WERI-Rb-1 (cell line): ENCODE data around the gene SLC52A1.

Source experiments
- DNase-seq: peaks from one replicate; pipeline ENCODE4 v3.0.0-alpha.2; 2020
- H3K27ac ChIP-seq: fragments of 250-450 bp; sonication (Bioruptor Pico); 2 replicates; pipeline ENCODE4 v1.5.1; 2020; ENCODE audit warnings: mild to moderate bottlenecking, moderate library complexity
- H3K27me3 ChIP-seq: fragments of 250-450 bp; sonication (Bioruptor Pico); 2 replicates; pipeline ENCODE4 v1.5.1; 2021; ENCODE audit warnings: mild to moderate bottlenecking, low read depth, moderate library complexity; ENCODE audit not compliant: insufficient read depth, severe bottlenecking
- H3K36me3 ChIP-seq: fragments of 250-450 bp; sonication (Bioruptor Pico); 2 replicates; pipeline ENCODE4 v1.5.1; 2020; ENCODE audit warnings: mild to moderate bottlenecking, moderate library complexity
- H3K4me3 ChIP-seq: 2 replicates; pipeline ENCODE4 v1.5.1; 2011; ENCODE audit warnings: low read depth, mild to moderate bottlenecking, control low read depth, low read length
- H3K9me3 ChIP-seq: fragments of 250-450 bp; sonication (Bioruptor Pico); 2 replicates; pipeline ENCODE4 v1.5.1; 2021; ENCODE audit warnings: mild to moderate bottlenecking, moderate library complexity; ENCODE audit not compliant: severe bottlenecking
- CTCF ChIP-seq: IDR thresholded peaks from 2 replicates; pipeline ENCODE4 v1.5.1; 2011; ENCODE audit warnings: low read depth, mild to moderate bottlenecking, control low read depth, inconsistent platforms, low read length

Gene SLC52A1

DNA sequence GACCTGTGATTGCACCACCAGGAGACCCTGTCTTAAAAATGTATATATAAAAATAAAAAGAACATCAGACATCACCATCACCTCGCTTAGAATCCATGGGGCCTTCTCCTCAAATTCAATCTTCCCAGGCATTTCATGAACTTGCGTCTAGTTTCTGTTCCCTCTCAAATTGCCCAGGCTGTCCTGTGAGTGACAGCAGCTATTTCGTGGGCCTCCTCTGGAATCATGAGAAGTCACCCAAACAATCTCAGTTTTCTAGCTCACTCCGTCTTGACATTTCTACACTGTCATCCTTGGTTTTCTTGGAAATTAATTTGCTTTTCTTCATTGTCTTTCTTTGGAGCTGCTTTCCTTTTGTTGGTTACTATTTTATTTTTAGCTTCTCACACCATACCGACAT lies 7.3 kb downstream of the SLC52A1 start:
- Histone ChIP-seq H3K4me3 (no peak overlapping the region), H3K9me3 (no peaks in the 10 kb centered on the region), H3K27me3 (no peaks in the 10 kb centered on the region), H3K36me3 (peaks cover 4% of the 10 kb centered on the region; the same call in 1 of the 2 replicates), H3K27ac (no peak overlapping the region)
- no peak for TF ChIP-seq CTCF
- DNase-seq = no peak

DNA sequence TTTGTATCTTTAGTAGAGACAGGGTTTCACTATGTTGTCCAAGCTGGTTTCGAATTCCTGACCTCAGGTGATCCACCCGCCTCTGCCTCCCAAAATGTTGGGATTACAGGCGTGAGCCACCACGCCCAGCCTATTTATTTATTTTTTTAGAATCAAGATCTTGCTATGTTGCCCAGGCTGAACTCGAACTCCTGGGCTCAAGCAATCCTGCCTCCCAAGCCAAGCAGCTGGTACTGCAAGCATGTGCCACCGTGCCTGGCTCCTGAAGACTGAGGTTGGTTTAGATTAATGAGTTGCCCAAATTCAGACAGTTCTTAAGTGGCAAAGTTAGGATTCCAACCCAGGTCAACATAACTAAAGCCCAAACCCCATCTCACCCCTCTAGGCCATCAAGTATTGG lies 7.9 kb downstream of the SLC52A1 start:
- DNase-seq = no peak
- no peaks in the 10 kb centered on the region for H3K27me3 ChIP-seq
- H3K36me3 ChIP-seq = peaks cover 4% of the 10 kb centered on the region; the same call in 1 of the 2 replicates
- H3K4me3 ChIP-seq = no peak overlapping the region
- no peak overlapping the region for H3K27ac ChIP-seq
- no peak for TF ChIP-seq CTCF
- H3K9me3 ChIP-seq = no peaks in the 10 kb centered on the region

GRCh38 chr17:5024604-5025003 lies 10.6 kb downstream of the SLC52A1 start:
- no peaks in the 10 kb centered on the region for H3K9me3 ChIP-seq
- no peak overlapping the region for H3K4me3 ChIP-seq
- no peaks in the 10 kb centered on the region for H3K27me3 ChIP-seq
- H3K36me3 ChIP-seq = peaks cover 27% of the 10 kb centered on the region
- DNase-seq = no peak
- no peak overlapping the region for H3K27ac ChIP-seq
- no peak for TF ChIP-seq CTCF

GRCh38 chr17:5023588-5024147 lies 11.6 kb downstream of the SLC52A1 start:
- Histone ChIP-seq H3K4me3 (no peak overlapping the region), H3K36me3 (peaks cover 29% of the 10 kb centered on the region), H3K27ac (no peak overlapping the region), H3K27me3 (no peaks in the 10 kb centered on the region), H3K9me3 (no peaks in the 10 kb centered on the region)
- no peak for TF ChIP-seq CTCF
- no peak for DNase-seq

GRCh38 chr17:5022171-5022711 lies 13.0 kb downstream of the SLC52A1 start:
- Histone ChIP-seq H3K9me3 (no peaks in the 10 kb centered on the region), H3K27ac (no peak overlapping the region), H3K4me3 (no peak overlapping the region), H3K27me3 (no peaks in the 10 kb centered on the region), H3K36me3 (peaks cover 29% of the 10 kb centered on the region)
- TF ChIP-seq CTCF = no peak
- no peak for DNase-seq

- H3K4me3 ChIP-seq = no peak overlapping the region
- H3K9me3 ChIP-seq = no peaks in the 10 kb centered on the region
- TF ChIP-seq CTCF = no peak
- H3K36me3 ChIP-seq = peaks cover 37% of the 10 kb centered on the region
- H3K27ac ChIP-seq = no peak overlapping the region
- H3K27me3 ChIP-seq = no peaks in the 10 kb centered on the region
- DNase-seq = no peak
Measured at GRCh38 chr17:5020502-5021023, 14.7 kb downstream of the SLC52A1 start.
